ENCODE data around the gene PARD6G.
"Not testable (repeated sequence)": the region's sequence is repeated elsewhere in the genome, so short reads cannot be mapped to it uniquely, and the experiment has no call there.

PARD6G gene

GRCh38 chr18:80241919-80242777 lies 5.2 kb downstream of the PARD6G start:
- no peak for DNase-seq

DNA sequence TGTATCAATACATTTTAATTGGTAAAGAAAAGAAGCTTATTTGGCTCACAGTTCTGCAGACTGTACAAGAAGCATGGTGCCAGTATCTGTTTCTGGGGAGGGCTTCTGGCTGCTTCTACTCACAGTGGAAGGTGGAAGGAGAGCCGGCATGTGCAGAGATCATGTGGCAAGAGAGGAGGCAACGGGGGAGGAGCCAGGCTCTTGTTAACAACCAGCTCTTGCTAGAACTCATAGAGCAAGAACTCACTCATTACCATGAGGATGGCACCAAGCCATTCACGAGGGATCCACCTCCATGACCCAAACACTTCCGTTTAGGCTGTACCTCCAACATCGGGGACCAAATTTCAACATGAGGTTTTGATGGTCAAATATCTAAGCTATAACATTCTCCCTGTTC lies 7.5 kb downstream of the PARD6G start:
- DNase-seq: no peak

DNA sequence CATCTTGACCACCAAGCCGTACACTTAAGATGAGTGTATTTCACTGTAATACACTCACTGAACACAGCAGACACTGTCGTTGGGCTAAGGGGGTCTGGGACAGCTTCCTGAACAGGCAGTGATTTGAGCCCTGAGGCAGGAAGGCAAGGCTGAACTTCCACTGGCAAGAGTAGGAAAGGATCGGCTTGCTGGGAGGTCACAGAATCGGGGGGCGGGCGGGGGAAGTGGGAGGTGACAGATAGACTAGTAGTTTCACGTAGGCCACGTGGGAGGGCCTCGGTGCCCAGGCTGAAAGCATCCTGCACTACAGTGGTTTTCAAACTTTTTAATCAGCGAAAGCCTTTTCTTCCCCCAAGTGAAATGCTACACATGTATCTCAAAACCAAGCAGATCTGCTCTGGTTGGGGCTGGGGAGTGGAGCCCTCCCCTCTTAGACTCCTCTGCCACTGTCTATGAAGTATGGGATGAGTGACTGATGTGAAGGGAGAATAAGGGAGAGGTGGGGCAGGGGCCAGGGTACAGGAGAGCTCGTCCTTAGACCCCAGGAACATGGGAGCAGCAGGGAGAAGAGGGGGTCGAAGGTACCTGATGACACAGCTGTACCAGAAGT lies 8.6 kb downstream of the PARD6G start:
- DNase-seq: no peak

- DNase-seq: not testable (repeated sequence)
Measured at GRCh38 chr18:80237519-80237918, 9.8 kb downstream of the PARD6G start.

DNA sequence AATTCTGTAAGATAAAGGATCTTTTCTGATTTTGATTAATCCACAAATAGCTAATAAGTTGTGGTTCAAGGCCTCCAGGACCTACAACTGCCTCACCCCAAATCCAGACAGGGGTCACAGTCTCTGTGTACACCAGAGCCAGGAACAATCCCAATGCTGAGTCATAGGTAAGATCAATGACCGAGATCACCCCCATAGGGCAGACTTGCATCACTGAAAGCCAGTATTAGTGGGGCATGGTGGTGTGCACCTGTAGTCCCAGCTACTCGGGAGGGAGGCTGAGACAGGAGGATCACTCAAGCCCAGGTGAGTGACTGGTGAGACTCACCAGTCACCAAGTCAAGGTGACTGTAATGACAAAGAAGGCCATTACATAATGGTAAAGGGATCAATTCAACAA lies 12.9 kb downstream of the PARD6G start:
- no peak for DNase-seq

GRCh38 chr18:80233899-80234298 lies 13.4 kb downstream of the PARD6G start:
- no peak for DNase-seq

DNA sequence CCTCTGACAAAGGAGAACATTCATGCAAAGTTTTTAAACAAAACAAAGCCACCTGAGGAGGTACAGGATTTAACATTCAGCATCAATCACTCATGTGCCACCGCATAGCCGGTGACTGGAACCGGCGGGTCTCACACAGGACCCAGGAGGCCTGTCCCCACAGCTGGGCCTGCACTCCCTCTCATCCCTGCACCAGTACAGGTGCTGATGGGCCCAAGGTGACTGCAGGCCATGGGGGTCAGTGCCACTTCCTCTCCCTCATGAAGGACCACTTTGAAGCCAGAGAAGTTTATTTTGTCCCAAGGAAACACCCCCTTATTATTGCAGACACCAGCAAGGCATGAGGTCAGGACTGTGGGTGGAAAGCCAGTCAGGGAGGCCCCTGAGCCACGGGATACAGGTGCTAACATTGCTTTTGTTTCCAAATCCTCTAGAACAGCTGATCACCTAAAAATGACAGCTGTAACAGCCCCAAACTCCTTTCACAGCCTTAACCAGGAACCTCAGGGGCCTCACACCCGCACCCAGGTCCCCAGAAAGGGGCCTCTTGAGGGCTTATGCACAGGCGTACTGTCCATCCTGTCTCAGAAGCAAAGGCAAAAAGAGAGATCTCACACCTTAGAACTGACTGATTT lies 14.0 kb downstream of the PARD6G start:
- no peak for DNase-seq

- DNase-seq: no peak
Measured at GRCh38 chr18:80232710-80233109, 14.6 kb downstream of the PARD6G start.

DNA sequence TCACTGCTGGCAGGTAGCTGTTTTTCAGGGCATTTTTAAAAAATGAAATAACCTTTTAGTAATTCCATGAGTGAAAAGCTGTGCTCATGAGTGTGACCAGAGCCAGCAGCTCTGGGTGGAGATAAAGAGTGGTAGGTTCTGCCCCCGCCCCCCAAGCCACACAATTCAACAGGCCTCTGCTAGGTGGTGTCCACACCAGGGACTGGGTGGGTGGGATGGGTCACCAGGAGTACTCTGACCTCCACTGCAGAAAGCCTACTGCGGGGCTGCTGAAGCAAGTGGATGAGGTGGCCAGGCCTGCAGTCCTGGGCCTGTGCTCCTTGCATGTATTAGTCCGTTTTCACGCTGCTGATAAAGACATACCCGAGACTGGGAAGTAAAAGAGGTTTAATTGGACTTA lies 15.3 kb downstream of the PARD6G start:
- no peak for DNase-seq

DNA sequence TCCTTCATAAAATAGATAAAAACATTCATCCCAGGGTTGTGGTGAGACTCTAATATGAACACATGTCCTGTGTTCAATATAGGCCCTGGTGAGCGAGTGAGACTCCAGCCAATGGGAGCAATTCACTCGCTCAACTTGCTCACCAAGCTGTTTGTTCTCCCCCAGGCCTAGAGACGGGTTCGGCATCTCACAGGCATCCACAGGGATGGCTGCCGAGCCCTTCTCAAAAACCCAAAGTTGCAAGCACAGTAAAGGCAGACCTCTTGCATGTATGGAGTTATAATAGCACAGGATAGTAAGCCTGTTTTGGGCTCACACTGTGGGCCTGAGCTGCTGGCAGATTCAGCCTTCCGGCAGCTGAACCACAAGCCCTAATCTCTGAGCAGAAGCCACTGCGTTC lies 15.7 kb downstream of the PARD6G start:
- DNase-seq: no peak

DNA sequence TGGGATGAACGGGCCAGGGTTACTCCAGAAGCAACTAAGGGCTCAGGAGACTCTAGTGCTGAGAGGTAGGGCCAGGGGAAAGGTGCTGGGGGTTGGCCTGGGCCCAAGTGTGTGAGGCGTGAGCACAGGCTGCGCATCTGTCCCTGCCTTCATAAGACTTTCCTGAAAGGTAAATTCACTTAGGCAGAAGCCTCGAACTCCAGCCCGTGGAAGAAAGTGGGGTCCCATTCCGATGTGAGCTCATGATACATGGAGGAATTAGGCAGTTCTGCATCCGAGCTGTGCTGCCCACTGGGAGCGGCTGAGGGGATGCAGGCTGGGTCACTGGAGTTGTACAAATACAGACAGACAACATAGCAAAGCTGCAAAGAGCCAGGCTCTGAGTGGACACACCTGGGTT lies 16.2 kb downstream of the PARD6G start:
- DNase-seq: no peak

DNA sequence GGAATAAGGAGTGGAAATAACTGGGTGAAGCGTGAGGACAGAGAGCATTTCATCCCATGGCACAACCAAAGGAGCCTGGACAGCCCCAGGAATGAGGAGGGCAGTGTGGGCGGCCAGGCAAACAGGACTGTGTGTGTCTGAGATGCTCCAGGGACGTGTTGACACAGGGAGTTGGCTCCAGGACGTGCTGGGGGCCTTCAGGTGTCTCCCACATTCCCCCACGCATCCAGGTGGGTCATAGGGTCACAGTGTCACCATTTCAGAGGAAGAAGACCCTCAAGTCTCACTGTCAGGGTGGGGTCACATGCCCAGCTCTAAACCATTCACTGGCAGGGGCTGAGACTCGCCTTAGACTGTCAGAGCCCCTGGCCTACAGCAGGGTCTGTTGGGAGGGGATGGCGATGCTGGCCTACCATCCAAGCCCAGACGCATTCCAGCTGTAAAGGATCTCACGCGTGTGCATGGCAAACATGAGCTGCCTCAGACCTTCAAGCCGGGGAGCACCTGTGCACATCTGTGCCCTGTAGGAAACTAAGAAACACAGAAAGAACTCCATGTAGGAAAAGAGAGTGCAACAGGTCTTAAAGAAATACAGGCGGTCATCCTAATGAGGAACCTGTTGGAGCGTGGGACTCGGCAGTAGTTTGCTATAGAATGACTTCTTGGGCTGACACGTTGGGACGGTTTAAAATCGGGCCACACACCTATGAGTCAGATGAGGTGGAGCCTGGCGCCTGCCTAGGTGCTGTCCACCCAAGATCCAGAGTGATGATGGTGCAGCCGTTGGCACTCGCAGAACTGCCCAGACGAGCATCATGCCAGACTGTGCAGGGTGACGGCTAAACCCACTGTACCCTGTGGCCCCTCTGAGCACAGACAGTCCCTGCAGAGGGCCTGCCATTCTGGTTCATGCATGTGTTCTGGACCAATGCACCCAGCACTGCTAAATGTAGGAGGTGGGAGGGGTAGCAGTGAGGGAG lies 17.3 kb downstream of the PARD6G start:
- DNase-seq: no peak

- no peak for DNase-seq
Measured at GRCh38 chr18:80229363-80229762, 18.0 kb downstream of the PARD6G start.

DNA sequence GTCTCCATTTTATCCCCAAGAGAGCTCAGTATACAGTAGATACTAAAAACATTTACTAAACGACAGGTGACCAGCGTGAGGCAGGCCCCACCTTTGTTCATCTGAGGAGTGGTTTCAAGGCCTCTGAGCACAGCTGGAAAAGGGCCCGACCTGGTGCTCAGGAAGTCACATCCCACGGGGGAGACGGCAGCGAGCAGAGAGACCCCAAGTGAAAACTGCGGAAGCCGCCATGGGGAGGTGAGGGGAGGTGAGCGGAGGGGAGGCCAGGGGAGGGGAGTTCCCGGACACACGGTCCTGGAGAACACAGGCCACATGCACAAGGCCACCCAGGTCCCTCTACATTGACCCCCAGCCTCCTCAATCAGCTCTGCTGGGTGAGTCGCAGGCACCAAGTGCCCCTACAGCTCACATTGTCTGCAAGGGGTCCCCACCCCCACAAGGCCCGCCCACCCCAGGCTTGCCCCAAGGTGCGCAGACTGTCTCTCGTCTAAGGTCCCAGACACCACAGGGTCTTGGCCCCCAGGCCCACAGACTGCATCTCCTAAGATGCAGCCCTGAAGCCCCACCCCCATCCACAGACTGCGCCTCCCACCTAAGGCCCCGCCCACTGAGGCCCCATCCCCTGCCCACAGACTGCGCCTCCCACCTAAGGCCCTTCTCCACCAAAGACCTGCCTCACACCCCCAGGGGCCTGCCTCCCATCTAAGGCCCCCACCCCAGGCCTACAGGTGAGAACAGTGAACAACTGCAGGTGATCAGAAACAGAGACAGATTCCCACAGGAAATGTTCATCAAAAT lies 19.1 kb downstream of the PARD6G start:
- no peak for DNase-seq

DNA sequence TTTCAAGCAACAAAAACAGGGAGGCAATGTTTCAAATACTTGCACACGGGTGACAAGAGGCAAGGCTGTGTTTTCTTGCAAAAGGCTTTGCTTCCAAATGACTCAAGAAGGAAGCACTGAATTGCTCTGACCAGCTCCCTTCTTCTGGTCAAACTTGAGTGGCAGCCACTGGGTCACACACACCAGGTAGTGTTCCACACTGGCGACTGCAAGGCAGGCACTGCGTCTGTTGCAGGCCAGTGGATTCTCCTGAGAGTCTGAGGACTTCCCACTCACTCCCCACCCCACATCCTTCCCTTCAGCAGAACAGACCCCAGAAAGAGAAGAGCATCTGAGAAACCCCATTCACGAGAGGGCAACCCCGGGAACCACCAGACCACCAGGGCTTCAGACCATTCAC lies 19.8 kb downstream of the PARD6G start:
- DNase-seq: no peak

GRCh38 chr18:80225685-80226084 lies 21.6 kb downstream of the PARD6G start:
- no peak for DNase-seq

- DNase-seq: no peak
Measured at GRCh38 chr18:80223581-80224148, 23.6 kb downstream of the PARD6G start.

- not testable (repeated sequence) for DNase-seq
Measured at GRCh38 chr18:80219488-80219887, 27.8 kb downstream of the PARD6G start.

DNA sequence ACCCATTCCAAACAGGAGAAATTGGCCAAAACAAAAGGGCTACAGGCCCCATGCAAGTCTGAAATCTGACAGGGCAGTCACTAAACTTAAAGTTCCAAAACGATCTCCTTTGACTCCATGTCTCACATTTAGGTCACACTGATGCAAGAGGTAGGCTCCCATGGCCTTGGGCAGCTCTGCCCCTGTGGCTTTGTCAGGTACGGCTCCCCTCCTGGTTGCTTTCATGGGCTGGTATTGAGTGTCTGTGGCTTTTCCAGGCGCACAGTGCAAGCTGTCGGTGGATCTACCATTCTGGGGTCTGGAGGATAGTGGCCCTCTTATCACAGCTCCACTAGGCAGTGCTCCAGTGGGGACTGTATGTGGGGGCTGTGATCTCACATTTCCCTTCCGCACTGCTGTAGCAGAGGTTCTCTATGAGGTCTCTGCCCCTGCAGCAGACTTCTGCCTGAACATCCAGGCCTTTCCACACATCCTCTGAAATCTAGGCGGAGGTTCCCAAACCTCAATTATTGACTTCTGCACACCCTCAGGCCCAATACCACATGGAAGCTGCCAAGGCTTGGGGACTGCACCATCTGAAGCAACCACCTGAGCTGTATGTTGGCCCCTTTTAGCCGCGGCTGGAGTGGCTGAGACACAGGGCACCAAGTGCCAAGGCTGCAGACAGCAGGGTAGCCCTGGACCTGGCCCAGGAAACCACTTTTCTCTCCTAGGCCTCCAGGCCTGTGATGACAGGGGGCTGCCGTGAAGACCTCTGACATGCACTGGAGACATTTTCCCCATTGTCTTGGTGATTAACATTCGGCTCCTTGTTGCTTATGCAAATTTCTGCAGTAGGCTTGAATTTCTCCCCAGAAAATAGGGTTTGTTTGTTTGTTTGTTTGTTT lies 28.7 kb downstream of the PARD6G start:
- no peak for DNase-seq

DNA sequence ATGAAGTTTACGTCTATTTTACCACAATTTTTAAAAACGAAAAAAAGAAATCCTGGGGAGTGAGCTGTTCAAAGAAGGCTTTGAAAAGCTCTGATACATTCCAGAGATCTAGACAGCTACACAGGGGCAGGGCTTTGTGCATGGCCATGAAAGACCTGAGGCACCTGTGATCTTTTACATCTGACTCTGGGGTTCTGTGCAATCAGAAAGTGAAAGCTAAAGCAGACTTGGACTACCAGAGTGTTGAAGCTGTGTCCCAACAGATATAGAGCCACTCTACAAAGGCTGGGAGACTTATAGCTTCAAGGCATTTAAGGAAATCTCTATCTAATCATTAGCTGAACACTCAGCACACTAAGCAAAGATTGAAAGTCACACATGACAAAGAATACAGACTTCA lies 34.1 kb downstream of the PARD6G start:
- no peak for DNase-seq

All from NCI-H1694 (cell line).